Liver (tissue), 9 donors: ENCODE measurements around the gene USP24. TPM values are rescaled to one million over a fixed set of nuclear protein-coding genes. Genes with fewer than 3 reads are reported as not detected.

ENCODE experiments used
- DNase-seq: peaks from one replicate; pipeline ENCODE4 v3.0.0-alpha.2; 2017; ENCODE audit warnings: low spot score
- H3K27ac ChIP-seq, 2 donors: one replicate each; pipeline ENCODE4 v1.7.0; 2013; ENCODE audit warnings: inconsistent platforms in 2 of 2, low read length in 2 of 2, control low read depth in 1 of 2, low read depth in 1 of 2, mild to moderate bottlenecking in 1 of 2
- H3K27me3 ChIP-seq, 4 donors: one replicate each; pipeline versions ENCODE4 v1.6.1 to v1.7.0; 2013; ENCODE audit warnings: low read length in 3 of 4, inconsistent platforms in 1 of 4, mild to moderate bottlenecking in 1 of 4, moderate library complexity in 1 of 4; ENCODE audit not compliant: control insufficient read depth in 4 of 4, insufficient read depth in 4 of 4
- H3K36me3 ChIP-seq, 4 donors: one replicate each; pipeline versions ENCODE4 v1.6.1 to v1.7.0; 2013; ENCODE audit warnings: low read length in 3 of 4, mild to moderate bottlenecking in 3 of 4, low read depth in 1 of 4, moderate library complexity in 1 of 4; ENCODE audit not compliant: control insufficient read depth in 4 of 4, insufficient read depth in 3 of 4
- H3K4me1 ChIP-seq, 4 donors: one replicate each; pipeline versions ENCODE4 v1.6.1 to v1.7.0; 2013; ENCODE audit warnings: low read length in 3 of 4, mild to moderate bottlenecking in 3 of 4, moderate library complexity in 1 of 4; ENCODE audit not compliant: control insufficient read depth in 4 of 4, insufficient read depth in 4 of 4
- H3K4me3 ChIP-seq, 3 donors: one replicate each; pipeline versions ENCODE4 v1.6.1 to v1.7.0; 2013; ENCODE audit warnings: low read length in 3 of 3, control low read depth in 1 of 3, low read depth in 1 of 3, mild to moderate bottlenecking in 1 of 3
- H3K9ac ChIP-seq, 2 donors: one replicate each; pipeline ENCODE4 v1.7.0; 2013; ENCODE audit warnings: low read length in 2 of 2, mild to moderate bottlenecking in 2 of 2, moderate library complexity in 2 of 2, control low read depth in 1 of 2, low read depth in 1 of 2
- H3K9me3 ChIP-seq, 4 donors: one replicate each; pipeline versions ENCODE4 v1.6.1 to v1.7.0; 2013; ENCODE audit warnings: low read length in 3 of 4; ENCODE audit not compliant: control insufficient read depth in 4 of 4
- ATF3 ChIP-seq: IDR thresholded peaks from 2 replicates; pipeline ENCODE4 v1.6.1; 2016; ENCODE audit warnings: antibody characterized with exemption
- EGR1 ChIP-seq, 2 donors: IDR thresholded peaks; 2 replicates each; pipeline ENCODE4 v1.6.1; 2016 to 2018; ENCODE audit warnings: antibody characterized with exemption in 2 of 2, low read depth in 2 of 2
- FOXA1 ChIP-seq: IDR thresholded peaks from 2 replicates; pipeline ENCODE4 v1.6.1; 2016; ENCODE audit warnings: antibody characterized with exemption
- FOXA2 ChIP-seq: IDR thresholded peaks from 2 replicates; pipeline ENCODE4 v1.6.1; 2016; ENCODE audit warnings: antibody characterized with exemption
- GABPA ChIP-seq, 2 donors: IDR thresholded peaks in 1 of 2; conservative IDR thresholded peaks in 1 of 2; 2 replicates each; pipeline ENCODE4 v1.6.1; 2016; ENCODE audit warnings: antibody characterized with exemption in 2 of 2, mild to moderate bottlenecking in 1 of 2, moderate library complexity in 1 of 2
- HNF4A ChIP-seq, 2 donors: conservative IDR thresholded peaks; 2 replicates each; pipeline ENCODE4 v1.6.1; 2016; ENCODE audit warnings: antibody characterized with exemption in 2 of 2, mild to moderate bottlenecking in 2 of 2
- HNF4G ChIP-seq: IDR thresholded peaks from 2 replicates; pipeline ENCODE4 v1.6.1; 2016; ENCODE audit warnings: antibody characterized with exemption
- JUND ChIP-seq, 2 donors: IDR thresholded peaks; 2 replicates each; pipeline ENCODE4 v1.6.1; 2016; ENCODE audit warnings: antibody characterized with exemption in 2 of 2
- NR2F2 ChIP-seq: IDR thresholded peaks from 2 replicates; pipeline ENCODE4 v1.6.1; 2016; ENCODE audit warnings: antibody characterized with exemption
- RAD21 ChIP-seq, 2 donors: IDR thresholded peaks; 2 replicates each; pipeline ENCODE4 v1.6.1; 2016; ENCODE audit warnings: antibody characterized with exemption in 2 of 2, mild to moderate bottlenecking in 2 of 2
- REST ChIP-seq: IDR thresholded peaks from 2 replicates; pipeline ENCODE4 v1.6.1; 2016; ENCODE audit warnings: antibody characterized with exemption, mild to moderate bottlenecking
- RXRA ChIP-seq, 2 donors: IDR thresholded peaks; 2 replicates each; pipeline ENCODE4 v1.6.1; 2017 to 2018; ENCODE audit warnings: antibody characterized with exemption in 2 of 2, mild to moderate bottlenecking in 1 of 2
- SP1 ChIP-seq: IDR thresholded peaks from 2 replicates; pipeline ENCODE4 v1.6.1; 2018; ENCODE audit warnings: antibody characterized with exemption, mild to moderate bottlenecking
- TAF1 ChIP-seq: conservative IDR thresholded peaks from 2 replicates; pipeline ENCODE4 v1.6.1; 2016; ENCODE audit warnings: antibody characterized with exemption, mild to moderate bottlenecking
- WGBS: extraction: QIAGEN DNeasy Blood & Tissue Kit; methylation state at CpG from one replicate; pipeline ENCODE4 v1.1.7; 2013; 5-methylcytosine and 5-hydroxymethylcytosine counted together
- polyA plus RNA-seq, 2 donors: library from polyadenylated mRNA; stranded (reverse) in 1 of 2; unstranded in 1 of 2; fragments of 200-250 nt in 1 of 2; fragments of >200 nt in 1 of 2; fragmentation: Nextera tagmentation in 1 of 2; extraction: Ambion mirVana in 1 of 2; gene quantifications; one replicate each; pipeline versions ENCODE4 v1.2.1 to v1.2.3, GENCODE V29; 2013 to 2015
- total RNA-seq, 2 donors: library from RNA; depleted of rRNA; stranded (reverse); fragments of >200 nt; gene quantifications; one replicate each; pipeline ENCODE4 v1.2.3, GENCODE V29; 2014
- TF ChIP-seq, protein P1 (sequence below): IDR thresholded peaks from 2 replicates; pipeline ENCODE4 v1.6.1; 2016; ENCODE audit warnings: antibody characterized with exemption
- TF ChIP-seq, protein P2 (sequence below): fragments of 150-350 bp; IDR thresholded peaks from 2 replicates; pipeline ENCODE4 v1.5.1; 2017; ENCODE audit warnings: improper control_type of control experiment, low read depth, low read length; ENCODE audit not compliant: missing input control
- TF ChIP-seq, protein P3 (sequence below): IDR thresholded peaks from 2 replicates; pipeline ENCODE4 v1.6.1; 2016; ENCODE audit warnings: antibody characterized with exemption
- donor health status: healthy.
- donor health status: healthy.
- donor health status: healthy.
- donor health status: healthy.
- donor health status: healthy.

Gene USP24
- total and polyA plus RNA-seq, 4 donors: 7.0 to 75.8 (median 20.3) TPM

GRCh38 chr1:55259911-55260609 is 44.9 kb upstream of the USP24 start:
- no peak for TF ChIP-seq TAF1
- TF ChIP-seq JUND (IDR thresholded peaks at IDR 0.05): no peak
- no peak for TF ChIP-seq EGR1 (IDR thresholded peaks at IDR 0.05; ENCODE audit: low read depth in 2 of 2)
- TF ChIP-seq HNF4G: no peak
- TF ChIP-seq RXRA (IDR thresholded peaks at IDR 0.05): no peak
- TF ChIP-seq FOXA1: no peak
- no peak for TF ChIP-seq ATF3
- TF ChIP-seq SP1: no peak
- TF ChIP-seq, protein P1, sequence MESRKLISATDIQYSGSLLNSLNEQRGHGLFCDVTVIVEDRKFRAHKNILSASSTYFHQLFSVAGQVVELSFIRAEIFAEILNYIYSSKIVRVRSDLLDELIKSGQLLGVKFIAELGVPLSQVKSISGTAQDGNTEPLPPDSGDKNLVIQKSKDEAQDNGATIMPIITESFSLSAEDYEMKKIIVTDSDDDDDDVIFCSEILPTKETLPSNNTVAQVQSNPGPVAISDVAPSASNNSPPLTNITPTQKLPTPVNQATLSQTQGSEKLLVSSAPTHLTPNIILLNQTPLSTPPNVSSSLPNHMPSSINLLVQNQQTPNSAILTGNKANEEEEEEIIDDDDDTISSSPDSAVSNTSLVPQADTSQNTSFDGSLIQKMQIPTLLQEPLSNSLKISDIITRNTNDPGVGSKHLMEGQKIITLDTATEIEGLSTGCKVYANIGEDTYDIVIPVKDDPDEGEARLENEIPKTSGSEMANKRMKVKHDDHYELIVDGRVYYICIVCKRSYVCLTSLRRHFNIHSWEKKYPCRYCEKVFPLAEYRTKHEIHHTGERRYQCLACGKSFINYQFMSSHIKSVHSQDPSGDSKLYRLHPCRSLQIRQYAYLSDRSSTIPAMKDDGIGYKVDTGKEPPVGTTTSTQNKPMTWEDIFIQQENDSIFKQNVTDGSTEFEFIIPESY: no peak
- no peak for TF ChIP-seq GABPA (IDR thresholded peaks at IDR 0.05 in 1 of 2, conservative IDR thresholded peaks at IDR 0.05 in 1 of 2)
- TF ChIP-seq NR2F2: no peak
- TF ChIP-seq, protein P2, sequence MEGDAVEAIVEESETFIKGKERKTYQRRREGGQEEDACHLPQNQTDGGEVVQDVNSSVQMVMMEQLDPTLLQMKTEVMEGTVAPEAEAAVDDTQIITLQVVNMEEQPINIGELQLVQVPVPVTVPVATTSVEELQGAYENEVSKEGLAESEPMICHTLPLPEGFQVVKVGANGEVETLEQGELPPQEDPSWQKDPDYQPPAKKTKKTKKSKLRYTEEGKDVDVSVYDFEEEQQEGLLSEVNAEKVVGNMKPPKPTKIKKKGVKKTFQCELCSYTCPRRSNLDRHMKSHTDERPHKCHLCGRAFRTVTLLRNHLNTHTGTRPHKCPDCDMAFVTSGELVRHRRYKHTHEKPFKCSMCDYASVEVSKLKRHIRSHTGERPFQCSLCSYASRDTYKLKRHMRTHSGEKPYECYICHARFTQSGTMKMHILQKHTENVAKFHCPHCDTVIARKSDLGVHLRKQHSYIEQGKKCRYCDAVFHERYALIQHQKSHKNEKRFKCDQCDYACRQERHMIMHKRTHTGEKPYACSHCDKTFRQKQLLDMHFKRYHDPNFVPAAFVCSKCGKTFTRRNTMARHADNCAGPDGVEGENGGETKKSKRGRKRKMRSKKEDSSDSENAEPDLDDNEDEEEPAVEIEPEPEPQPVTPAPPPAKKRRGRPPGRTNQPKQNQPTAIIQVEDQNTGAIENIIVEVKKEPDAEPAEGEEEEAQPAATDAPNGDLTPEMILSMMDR: no peak
- TF ChIP-seq RAD21 (IDR thresholded peaks at IDR 0.05): no peak
- no peak for TF ChIP-seq FOXA2
- TF ChIP-seq, protein P3, sequence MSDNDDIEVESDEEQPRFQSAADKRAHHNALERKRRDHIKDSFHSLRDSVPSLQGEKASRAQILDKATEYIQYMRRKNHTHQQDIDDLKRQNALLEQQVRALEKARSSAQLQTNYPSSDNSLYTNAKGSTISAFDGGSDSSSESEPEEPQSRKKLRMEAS: no peak
- TF ChIP-seq HNF4A (conservative IDR thresholded peaks at IDR 0.05): no peak
- Histone ChIP-seq H3K9ac (no peak overlapping the region), H3K27ac (no peak overlapping the region), H3K27me3 (no peaks in the 10 kb centered on the region), H3K9me3 (no peaks in the 10 kb centered on the region), H3K36me3 (no peaks in the 10 kb centered on the region), H3K4me3 (no peak overlapping the region), H3K4me1 (no peaks in the 10 kb centered on the region)
- DNase-seq: no peak
- WGBS: 83% methylated on average over 7 of the region's 7 CpGs

GRCh38 chr1:55257958-55258357 is 42.8 kb upstream of the USP24 start:
- Histone ChIP-seq H3K4me3 (no peak overlapping the region), H3K4me1 (peaks cover 0 to 3% (median 1%) of the 10 kb centered on the region in 4 donors), H3K27me3 (no peaks in the 10 kb centered on the region), H3K36me3 (no peaks in the 10 kb centered on the region), H3K27ac (no peak overlapping the region), H3K9ac (no peak overlapping the region), H3K9me3 (no peaks in the 10 kb centered on the region)
- no peak for DNase-seq
- TF ChIP-seq RAD21 (IDR thresholded peaks at IDR 0.05): no peak
- no peak for TF ChIP-seq FOXA2
- TF ChIP-seq TAF1: no peak
- TF ChIP-seq HNF4A (conservative IDR thresholded peaks at IDR 0.05): no peak
- TF ChIP-seq, protein P2: no peak
- TF ChIP-seq RXRA (IDR thresholded peaks at IDR 0.05): no peak
- TF ChIP-seq FOXA1: no peak
- TF ChIP-seq REST: no peak
- 54% methylated on average over 3 of the region's 3 CpGs for WGBS
